ENCODE data around the gene RTP2.
A peak's percentile ranks its signal among the peaks of the same experiment; 100 is the strongest.

DNA sequence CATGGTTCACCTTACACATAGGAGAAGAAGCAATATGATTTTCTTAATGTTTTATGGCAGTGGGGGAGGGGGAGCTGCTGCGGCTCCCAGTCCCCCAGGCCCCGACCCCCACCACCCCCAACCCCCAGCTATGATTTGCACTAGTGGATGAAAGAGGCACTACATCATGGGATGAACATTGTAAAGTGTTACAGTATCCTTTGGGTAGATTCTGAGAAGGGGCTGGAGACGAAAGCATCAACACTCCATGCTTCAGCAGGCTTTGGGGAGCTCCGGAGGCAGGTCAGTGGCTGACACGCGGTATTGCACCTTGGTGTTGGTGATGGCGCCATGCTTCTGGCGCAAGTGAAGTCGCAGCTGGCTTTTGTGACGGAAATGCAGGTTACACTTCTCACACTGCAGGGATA lies 19.9 kb upstream of the RTP2 start:
- TF ChIP-seq POLR2A (conservative IDR thresholded peaks at IDR 0.05) (no peak), CTCF (IDR thresholded peaks at IDR 0.05 in 2 of 3, conservative IDR thresholded peaks at IDR 0.05 in 1 of 3; ENCODE audit: insufficient read depth in 2 of 3, low read depth in 1 of 3, low read length in 3 of 3) (0 out of 6 replicates have a peak, but pooled peaks of 1 of the 3 experiments have one; percentile 10), EP300 (IDR thresholded peaks at IDR 0.05; ENCODE audit: low read length) (no peak), NFIX (CRISPR knock-in tag; IDR thresholded peaks at IDR 0.05; ENCODE audit: low read depth) (no peak), BACH1 (tag; IDR thresholded peaks at IDR 0.05) (no peak), NELFE (IDR thresholded peaks at IDR 0.05; ENCODE audit: insufficient read depth, insufficient read length) (no peak)

Measured in K562 (cell line).